NOMO-1 treated with dmso at 0.1 percent for 144 hours (cell line): ENCODE measurements around the gene PTPRN2.

Experiments
- DNase-seq: peaks from one replicate; lab custom pipeline; 2025; ENCODE audit not compliant: unreplicated experiment; lab: John Stamatoyannopoulos, UW

Gene PTPRN2

DNA sequence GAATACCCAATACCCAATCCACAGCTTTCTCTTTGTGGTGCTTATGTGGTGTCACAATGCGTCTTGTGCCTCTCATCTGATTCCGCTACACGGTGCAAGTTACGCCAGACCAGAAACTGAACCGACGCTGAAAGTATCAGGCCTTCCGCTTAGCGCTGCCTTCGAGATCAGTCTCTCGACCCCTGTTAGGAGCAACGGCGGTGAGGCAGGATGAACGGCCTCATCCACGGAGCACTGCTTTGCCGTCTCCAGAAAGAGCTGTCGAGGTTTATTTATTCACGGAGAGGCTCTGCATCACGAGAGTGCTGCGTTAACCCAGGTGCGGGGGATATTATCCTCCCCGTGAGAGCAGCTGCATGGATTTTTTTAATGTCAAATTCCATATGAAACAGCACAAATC lies 786.5 kb downstream of the PTPRN2 start:
- no peak for DNase-seq

DNA sequence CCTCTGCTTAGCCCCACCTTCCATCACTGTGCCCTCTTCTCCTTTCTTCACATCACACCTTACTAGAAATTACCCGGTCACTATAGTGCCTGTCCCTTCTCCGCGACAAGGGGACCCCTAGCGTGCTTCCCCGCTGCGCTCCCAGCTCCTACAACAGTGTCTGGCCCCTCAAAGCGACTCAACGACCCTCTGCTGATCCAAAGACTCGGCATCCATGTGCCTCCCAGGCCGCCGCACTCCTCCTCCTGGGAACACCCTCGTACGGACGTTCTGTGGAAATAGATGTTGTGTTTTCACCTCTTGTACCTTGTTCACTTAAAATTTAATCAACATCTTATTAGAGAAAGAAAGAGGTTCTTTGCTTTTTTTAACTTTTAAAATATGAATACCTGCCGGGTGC lies 787.3 kb downstream of the PTPRN2 start:
- no peak for DNase-seq

DNA sequence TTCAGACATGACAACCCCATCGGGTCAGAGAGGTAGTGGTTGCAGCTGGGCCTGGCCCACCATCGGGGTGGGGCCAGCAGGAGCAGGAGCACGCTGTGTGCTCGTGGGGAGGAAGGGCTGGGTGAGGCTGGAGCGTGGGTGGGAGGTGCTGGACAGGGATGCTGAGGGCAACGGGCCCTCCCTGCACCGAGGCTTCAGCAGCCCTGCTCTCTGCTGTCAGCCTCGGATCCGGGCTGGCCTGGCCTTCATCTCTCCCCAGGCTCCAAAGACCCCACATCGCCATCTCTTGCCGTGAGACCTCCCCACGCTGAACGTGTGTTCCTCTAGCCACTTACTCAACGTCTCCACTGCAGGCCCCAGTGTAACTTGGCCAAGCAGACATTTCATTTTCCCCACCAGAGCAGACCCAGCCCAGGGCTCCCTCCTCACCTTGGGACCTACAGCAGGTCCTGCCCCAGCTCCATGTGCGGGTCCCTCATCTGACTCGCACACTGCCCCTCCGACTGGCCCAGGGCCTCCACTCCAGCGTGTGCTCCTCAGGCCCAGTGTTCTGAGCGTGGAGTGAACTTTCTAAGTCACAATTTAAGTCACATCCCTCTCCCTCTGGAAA lies 788.4 kb downstream of the PTPRN2 start:
- DNase-seq, result no peak

DNA sequence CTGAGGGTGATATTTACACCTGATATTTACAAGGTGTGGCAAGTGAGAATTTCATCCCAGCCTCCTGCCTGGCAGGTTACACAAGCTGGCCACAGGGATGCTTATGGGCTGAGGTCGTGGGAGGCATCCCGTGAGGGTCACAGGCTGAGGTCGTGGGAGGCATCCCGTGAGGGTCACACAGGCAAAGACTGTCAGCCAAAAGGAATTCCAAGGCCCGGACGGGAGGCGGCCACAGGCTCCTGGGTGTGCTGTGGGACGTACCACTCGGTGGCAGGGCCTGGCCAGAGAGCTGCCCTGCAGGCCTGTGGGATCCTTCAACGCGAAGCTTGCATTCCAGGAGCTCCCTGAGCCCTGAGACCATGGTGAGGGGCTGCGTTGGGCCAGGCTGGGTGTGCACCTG lies 790.3 kb downstream of the PTPRN2 start:
- no peak for DNase-seq

DNA sequence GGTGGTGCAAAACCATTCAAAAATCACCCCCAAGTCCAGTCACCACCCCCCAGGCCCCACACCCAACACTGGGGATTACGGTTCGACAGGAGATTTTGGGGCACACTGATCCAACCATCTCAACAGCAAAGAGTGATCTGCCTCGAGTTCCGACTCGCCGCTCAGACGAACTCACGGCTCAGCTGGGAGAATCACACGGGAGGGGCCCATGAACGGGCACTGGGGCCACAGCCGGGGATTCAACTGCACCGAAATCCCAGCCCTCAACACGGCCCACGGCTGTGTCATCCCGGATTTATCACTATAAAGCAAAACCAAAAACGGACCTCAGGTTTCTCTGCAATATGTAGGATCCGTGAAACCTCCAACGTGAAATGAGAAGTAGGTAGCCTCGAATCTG lies 790.8 kb downstream of the PTPRN2 start:
- no peak for DNase-seq

DNA sequence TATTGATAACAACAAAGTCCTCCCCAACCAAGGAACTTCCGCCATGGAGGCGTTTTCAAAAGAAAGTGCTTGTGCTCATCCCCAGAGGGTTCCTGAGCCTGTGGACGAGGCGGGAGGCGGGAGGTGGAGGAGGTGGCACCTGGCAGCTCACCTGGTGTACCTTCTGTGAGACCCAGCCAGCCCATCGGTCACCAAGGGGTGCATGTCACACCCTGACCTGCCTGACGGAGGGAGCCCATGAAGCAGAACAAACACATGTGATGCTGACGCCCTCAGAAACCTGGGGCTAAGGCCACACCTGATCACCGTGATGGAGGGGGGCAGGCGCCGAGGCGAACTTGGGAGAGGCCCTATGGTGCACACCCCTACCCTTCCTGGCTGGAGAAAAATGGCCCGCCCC lies 792.0 kb downstream of the PTPRN2 start:
- no peak for DNase-seq

DNA sequence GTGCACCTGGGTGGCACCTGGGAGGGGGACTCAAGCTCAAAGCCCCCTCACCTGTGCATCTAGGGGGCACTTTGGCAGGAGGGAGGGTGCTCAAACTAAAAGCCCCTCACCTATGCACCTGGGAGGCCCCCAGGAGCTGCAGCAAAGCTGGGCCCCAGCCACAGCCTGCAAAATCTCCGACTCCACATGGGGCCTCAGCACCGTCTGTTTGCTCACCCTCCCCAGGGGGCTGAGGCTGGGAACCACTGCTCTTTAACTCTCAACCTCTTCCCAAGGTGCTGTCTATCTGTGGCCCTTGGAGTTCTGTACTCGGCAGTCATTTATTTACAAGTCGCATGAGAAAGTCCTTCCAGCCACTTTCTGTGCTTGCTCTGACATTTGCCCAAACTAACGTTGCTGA lies 792.4 kb downstream of the PTPRN2 start:
- DNase-seq, result no peak

DNA sequence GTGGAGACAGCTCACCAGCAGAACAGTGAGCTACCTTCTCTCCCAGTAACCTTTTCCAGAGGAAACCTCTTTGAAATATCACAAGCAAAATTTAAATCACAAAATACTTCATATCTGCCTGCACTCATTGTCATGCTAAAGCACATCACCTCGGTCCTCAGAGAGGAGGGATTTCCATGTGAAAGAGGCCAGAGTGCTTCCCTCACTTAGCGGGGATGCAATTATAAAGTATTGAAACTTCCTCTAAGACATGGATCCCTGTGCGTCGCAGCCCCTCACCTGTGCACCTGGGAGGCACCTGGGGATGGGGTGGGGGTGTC lies 792.9 kb downstream of the PTPRN2 start:
- no peak for DNase-seq

DNA sequence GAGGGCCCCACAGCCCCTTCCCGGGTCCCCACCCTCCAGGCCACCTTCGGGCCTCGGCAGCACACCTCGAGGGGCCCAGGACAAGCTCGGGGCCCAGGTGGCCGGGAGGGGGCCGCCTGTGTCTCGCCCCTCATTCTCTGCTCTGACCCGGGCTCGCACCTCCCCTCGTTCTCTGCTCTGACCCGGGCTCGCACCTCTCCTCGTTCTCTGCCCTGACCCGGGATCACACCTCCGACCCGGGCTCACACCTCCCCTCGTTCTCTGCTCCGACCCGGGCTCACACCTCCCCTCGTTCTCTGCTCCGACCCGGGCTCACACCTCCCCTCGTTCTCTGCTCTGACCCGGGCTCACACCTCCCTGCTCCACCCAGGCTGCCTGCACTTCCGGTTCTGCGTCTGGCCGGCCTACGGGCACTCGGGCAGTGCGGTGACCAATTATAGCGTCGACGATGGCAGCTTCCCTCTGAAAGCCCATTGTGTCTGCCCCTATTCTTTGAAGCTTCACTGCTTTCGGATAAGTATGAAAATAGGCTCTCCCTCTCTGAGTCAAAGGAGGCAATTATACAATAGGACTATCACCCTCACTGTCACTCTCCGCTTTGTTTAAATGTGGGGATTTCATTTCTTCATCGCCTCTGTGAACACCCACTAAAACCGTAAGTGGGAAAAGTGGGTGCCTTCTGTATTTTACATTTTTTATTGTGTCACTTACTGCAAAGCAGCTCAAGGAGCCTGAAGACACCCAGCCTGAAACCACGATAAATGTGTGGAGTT lies 793.5 kb downstream of the PTPRN2 start:
- DNase-seq, result no peak

DNA sequence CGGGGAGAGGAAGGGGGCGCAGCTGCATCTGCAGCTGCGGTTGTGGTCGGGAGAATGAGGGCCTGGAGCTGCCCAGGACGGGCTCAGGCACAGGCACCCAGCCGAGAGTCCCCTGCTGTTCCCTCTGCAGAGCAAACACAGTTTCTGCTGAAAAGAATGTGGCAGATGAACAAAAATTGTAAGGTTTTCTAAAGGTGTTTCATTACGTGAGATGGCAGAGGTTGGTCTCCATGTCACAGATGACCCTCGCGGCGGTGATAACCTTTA lies 794.6 kb downstream of the PTPRN2 start:
- no peak for DNase-seq

DNA sequence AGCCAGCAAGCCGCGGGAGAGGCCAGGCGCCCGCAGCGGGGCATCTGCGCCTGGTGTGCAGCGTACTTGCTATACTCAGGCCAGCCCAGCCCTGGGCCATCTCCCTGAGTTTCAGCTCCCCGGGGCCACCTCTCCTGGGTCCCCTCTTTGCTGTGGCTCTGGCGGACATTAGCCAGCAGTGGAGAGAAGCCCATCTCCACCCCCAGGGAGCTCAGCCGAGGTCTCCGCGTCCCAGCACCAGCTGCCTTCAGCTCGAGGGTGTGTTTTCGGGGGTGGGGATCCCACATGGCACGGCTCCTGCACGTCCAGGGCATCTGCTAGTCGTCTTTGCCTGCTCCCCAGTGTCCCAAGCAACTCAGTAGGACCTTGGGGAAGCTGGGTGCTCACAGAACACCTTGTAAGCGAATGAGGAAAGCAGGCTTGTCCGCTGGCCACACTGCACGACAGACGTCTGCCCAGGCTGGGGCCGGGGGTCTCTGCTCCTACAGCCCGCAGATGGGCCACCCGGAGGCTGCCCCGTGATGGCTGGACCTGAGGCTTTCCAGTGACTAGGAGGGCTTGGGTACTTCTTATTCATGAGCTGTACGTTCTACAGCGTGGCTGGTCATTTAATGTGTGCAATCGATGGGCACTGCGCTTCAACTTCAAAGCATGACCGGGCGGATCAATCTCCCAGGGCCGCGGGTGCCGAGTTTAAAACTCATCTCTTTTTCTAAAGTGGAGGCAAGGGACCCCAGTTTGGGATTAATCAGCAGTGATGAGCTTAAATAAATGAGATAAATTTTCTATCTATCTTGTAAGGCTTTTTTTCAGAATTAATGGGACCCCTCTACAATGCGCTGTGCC lies 795.2 kb downstream of the PTPRN2 start:
- DNase-seq, result no peak

DNA sequence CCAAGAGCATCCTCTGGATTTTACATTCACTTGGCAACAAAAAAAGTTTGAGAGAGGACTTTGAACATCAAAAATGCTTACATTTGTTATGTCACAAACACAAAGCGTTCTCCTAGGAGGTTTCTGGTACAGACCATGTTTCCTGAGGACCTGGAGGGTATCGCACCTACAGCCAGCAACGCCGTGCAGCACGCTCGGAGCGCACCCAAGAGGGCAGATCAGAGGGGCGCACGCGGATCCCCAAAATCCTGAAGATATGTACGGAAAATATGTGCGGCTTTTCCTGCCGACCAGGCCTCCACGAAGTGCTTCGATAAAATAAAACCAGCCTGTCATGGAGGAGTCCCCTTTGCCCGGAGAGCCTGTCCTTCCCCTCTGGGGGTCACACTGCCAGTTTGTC lies 796.0 kb downstream of the PTPRN2 start:
- DNase-seq, result no peak

DNA sequence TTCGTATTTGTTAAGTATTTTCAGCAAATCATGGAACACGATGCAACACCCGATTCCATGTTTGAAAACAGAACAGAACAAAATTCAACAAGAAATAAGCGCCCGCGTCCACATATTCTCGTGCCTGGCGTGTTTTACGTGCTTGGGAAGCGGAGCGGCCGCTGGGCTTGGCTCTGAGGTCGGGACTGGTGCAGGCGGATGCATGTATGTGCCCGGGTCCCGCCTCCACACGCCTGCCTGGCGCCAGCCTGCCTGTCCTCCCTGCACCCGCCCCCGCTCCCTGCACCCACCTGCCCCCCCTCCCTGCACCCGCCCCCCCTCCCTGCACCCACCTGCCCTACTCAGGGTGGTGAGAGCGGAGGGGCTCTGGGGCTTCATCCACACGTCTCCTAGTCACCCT lies 796.4 kb downstream of the PTPRN2 start:
- no peak for DNase-seq

DNA sequence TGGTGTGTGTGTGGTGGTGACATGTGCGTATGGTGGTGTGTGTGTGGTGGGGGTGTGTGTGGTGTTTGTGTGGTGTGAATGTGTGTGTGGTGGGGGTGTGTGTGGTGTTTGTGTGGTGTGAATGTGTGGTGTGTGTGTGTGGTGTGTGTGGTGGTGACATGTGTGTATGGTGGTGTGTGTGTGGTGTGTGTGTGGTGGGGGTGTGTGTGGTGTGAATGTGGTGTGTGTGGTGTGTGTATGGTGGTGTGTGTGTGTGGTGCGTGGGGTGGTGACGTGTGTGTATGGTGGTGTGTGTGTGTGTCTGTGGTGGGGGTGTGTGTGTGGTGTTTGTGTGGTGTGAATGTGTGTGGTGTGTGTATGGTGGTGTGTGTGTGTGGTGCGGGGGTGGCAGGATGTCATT lies 797.7 kb downstream of the PTPRN2 start:
- no peak for DNase-seq

DNA sequence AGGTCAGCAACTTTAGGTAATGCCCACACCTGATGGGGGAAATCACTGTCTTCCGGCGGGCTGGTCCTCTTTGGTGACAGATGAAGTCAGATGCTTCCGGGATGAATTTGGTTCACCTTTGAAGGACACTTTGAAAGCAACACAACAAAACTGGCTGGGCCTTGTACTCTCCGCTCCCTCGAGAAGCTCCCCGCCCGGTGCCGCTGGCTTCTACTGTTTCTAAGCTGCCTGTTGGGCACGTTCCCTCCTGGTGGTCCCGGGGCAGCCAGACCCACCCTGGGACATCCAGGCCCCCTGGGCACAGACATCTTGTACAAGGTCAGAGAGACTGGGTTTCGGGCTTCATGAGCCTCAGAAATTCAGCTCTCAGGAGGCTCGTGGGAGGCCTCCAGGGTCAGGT lies 798.5 kb downstream of the PTPRN2 start:
- no peak for DNase-seq

DNA sequence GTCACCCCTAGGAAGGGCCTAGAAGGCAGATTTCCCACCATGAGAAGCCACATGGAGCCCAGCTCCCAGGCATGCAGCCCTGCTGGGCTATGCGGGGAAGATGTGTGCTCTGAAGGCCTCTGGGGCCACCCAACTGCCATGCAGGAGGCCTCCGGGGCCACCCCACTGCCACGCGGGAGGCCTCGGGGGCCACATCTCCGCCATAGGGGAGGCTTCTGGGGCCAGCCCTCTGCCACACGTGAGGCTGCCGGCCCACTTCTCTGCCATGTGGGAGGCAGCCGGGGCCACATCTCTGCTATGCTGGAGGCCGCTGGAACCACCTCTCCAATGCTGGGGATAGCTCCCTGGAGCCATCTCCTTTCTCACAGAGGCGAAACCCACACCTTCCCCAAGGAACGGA lies 799.0 kb downstream of the PTPRN2 start:
- no peak for DNase-seq

DNA sequence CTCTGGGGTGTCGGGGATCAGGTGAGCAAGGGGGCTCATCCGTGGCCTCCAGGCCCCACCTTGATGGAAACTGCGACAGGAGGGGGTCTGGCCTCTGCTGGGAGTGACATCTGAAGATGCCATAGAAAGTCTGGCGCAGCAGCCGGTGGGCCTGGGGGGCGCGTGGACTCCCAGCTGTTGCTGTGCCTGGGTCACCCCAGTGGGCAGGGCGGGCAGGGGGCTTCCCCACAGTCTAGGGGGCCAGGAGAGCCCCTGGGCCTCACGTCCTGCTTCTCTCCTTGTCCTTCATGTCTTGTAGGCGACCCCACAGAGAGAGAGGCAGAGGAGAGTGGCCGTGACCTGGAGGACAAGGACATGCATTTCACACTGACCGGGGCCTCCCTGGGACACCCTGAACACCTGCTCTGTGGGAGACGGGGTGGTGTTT lies 800.3 kb downstream of the PTPRN2 start:
- no peak for DNase-seq

DNA sequence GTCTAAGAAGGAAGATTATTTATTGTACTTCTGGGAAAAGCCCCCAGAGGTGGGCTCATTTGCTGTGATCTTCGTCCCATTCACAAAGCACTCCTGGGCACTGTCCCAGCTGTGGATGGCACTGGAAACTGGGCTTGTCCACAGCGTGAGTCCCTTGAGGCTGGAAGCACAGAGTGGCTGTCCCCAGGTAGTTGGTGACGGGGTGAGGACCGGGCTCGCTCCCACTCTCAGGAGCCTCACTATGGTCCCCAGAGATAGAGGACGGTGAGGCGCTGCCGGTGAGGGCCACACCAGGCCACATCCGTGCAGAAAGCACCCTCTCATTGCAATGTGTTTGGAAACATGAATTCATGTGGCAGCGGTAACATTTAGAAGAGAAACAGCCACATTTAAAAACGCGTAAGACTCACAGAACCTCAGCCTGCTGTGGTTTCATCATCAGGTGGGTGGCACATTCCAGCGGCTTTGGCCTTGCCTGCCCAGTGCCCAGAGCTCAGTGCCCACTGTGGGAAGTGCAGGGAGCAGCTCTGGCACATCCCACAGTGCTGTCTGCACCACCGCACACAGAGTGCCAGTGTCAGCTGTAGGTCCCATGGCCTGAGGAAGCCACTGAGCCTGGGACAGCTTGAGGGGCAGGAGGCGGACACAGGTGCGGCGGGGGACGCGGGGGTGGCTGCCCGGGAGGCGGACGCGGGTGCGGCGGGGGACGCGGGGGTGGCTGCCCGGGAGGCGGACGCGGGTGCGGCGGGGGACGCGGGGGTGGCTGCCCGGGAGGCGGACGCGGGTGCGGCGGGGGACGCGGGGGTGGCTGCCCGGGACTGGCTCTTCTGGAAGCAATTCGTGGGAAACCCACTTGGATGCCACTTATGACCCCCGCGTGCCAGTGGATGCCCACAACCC lies 801.0 kb downstream of the PTPRN2 start:
- no peak for DNase-seq

DNA sequence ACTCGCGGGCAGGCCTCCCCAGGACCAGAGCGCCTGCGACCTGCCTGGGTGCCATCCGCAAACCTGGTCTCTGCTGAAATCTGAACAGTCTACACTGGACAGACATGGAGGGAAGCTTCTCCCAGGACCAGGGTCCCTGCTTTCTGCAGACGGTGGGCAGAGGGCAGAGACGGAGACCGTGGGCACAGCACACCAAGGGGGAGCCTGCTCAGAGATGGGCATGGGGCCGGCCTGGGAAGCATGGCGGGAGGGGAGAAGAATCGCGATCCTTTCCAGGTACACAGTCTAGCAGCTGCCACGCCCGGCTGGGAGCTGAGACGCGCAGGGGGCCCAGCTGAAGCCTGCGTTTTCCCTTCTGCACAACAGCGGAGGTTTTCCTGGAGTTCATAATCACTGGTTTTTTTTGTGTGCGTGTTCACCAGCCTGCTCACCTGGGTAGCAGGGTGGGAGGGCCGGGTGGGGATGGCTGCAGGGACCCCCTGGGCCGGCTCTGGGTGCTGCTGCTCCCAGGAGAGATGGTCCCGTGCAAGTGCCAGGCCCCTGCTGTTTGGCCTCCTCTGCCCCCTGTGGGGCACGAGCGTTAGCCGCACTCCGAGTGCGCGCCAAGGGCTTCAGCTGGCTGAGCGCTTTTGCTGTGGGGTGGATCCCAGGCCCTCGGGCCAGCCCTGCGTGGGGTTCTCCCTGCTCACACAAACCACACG lies 802.0 kb downstream of the PTPRN2 start:
- DNase-seq, result no peak

DNA sequence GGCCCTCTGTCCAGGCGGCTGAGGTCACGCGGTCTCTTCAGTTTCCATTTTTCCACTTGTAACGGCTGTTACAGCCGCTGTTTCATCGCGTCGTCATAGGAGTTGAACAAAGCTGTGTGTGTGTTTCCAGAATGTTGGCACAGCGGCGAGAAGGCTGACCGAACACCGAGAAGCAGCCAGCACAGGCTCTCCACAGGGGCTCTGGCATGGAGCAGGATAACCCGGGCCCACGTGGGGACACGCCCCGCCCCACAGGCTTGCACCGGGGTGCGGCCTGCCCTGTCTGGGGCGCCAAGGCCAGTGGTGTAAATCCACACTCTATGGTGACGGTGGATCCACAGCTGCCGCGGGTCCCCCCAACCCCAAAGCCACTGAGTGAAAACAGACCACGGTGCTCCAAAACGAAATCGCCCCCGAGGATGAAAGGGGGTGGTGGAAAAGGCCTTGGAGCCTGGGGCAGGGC lies 802.6 kb downstream of the PTPRN2 start:
- no peak for DNase-seq
